HG02970 (cell line): Measurements from ENCODE around the gene PCNX2.
"Not testable (repeated sequence)": the region's sequence is repeated elsewhere in the genome, so short reads cannot be mapped to it uniquely, and the experiment has no call there.

ENCODE experiments used
- ATAC-seq: cut with Tn5 transposase; IDR thresholded peaks from one replicate; pipeline ENCODE4 v1.9.1; 2021; ENCODE audit warnings: mild to moderate bottlenecking, moderate library complexity, moderate number of reproducible peaks; ENCODE audit not compliant: unreplicated experiment, low FRiP score

PCNX2 gene

GRCh38 chr1:233233508-233234040, 62.0 kb downstream of the PCNX2 start:
- no peak for ATAC-seq

- ATAC-seq, result no peak
Measured at GRCh38 chr1:233230011-233230410, 65.5 kb downstream of the PCNX2 start.

GRCh38 chr1:233229288-233229687, 66.2 kb downstream of the PCNX2 start:
- ATAC-seq, result no peak

DNA sequence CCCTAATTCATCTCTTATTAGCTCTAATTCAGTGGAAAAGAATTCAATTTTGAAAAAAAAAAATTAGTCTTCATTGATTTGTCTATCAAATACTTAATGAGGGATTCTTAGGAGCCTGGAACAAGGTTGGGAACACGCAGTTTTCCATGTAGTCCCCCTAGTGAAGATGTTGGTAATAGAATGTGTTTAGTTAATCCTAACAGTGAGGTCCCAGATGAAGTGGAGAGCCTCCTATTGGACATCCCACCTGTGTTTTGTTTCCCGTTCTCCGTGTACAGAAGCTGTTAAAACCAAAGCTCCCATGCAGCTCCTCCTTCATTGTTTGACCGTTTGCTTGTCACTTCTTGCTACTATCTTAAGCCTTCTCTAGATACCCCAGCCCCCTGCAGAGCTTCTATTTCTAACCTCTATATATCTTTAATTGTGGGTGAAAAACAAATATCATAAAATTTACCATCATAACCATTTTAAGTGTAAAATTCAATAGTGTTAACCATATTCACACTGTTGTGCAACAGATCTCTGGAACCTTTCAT, 67.5 kb downstream of the PCNX2 start:
- ATAC-seq, result no peak

DNA sequence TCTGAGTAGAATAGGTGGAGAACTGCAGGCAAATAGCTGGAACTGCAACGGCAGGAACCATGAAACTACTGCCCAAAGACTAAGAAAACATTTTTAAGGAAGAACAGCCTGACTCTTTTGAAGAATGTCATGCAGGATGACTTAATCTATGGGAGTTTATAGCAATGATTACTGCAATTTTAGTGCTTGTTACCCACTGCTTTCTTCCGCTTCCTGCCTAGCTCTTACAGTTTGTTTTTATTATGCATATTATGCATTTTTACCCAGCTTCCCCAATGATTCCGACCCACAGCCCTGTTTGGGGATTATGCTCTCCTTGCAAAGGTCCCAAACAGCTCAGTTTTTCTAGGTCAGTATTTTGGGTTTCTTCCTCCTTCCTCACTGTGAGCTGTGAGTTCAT, 71.2 kb downstream of the PCNX2 start:
- no peak for ATAC-seq

DNA sequence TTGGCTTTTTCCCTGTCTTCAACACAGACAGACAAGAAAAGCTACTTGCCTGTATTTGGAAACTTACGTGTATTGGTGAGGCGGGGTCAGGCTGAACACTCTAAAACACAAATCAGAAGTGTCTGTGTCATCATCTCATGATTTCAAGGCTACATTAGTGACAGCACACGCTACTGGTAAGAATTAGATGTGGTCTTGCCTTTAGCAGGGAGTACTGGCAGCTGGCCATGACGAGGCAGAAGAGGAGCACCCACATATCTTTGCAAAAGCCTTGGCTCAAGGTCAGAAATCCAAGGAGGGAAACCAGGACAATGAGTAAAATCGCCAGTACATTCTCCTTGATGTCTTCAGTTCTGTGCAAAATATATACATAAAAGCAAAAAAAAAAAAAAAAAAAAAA, 77.7 kb downstream of the PCNX2 start:
- no peak for ATAC-seq

- ATAC-seq, result no peak
Measured at GRCh38 chr1:233216009-233216408, 79.5 kb downstream of the PCNX2 start.

DNA sequence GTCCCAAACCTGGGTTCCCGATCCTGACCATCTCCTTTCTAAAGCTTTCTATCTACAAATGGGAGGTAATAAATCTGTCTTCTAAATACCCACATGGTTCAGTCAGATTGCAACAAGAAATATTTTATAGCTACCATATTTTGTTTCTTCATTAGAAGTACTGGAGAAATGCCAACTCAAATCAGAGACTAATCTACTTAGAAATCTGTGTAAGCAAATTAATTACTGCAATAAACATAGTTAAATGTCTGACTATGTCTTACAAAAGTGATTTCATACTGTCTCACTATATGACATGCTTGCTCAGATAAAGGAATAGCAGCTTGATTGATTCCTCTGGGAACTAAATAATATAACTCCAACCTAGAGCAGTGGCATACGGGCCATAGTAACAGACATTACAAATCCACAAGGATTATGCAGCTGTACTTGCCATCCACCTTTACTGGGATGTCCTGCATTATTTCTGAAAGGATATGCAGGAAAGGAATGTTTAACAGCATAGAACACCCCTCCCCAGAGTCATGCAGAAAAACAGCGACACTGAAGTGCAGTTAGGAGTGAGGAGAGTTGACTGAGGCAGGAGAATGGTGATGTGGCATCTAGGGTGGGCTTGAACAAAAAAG, 80.3 kb downstream of the PCNX2 start:
- no peak for ATAC-seq

- no peak for ATAC-seq
Measured at GRCh38 chr1:233211595-233211994, 83.9 kb downstream of the PCNX2 start.

- ATAC-seq, result no peak
Measured at GRCh38 chr1:233211106-233211505, 84.4 kb downstream of the PCNX2 start.

DNA sequence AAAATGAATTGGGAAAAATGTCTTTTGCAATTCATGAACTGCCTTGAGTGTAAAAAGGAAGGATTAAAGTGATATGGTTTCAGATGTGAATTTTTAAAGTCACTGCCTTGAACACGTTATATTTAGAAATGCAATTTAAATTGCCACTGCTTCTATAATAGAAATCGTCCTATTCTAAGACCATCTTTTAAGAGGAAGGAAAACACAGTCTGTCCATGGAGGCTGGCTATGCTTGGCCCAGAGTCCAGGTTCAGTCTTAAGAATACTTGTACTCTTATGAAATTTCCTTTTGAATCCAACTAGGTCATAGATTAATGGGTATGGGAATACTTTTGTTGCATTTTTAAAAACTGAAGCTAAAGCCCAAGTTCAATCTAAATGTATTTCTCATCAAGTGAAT, 86.0 kb downstream of the PCNX2 start:
- ATAC-seq, result no peak

- ATAC-seq, result no peak
Measured at GRCh38 chr1:233208687-233209086, 86.8 kb downstream of the PCNX2 start.

GRCh38 chr1:233197940-233198339, 97.6 kb downstream of the PCNX2 start:
- no peak for ATAC-seq

DNA sequence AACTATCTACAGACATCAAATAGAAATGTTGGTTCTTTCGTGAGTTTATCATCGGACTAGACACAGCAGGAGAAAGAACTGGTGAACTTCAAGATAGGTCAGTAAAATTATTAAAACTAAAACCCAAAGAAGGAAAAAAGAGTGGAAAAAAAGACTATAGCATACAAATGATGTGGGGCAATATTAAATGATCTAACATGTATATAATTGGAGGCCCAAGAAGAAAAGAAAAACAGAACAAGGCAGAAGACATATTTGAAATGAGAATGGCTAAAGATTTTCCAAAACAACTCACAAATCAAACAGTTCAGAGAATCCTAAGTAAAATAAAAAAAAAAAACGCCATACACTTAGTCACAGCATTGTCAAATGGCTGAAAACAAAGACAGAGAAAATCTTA, 101.8 kb downstream of the PCNX2 start:
- ATAC-seq, result no peak

DNA sequence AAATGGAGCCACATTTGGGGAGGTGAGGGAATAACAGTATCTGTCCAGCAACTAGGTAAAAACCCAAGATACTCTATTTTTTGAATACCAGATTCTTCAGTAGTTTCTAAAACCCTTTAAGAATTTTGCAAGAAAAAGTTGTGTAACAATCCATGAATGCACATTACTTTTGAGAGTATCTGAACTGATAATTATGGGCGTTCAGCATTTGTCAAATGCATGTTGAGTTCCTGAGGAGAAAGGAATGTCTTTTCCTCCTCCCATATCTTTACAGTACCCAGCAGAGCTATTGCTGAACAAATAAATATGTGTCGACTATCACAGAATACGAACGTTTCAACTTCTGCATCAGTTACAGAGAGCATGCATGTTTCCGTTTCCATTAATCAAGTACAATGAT, 104.5 kb downstream of the PCNX2 start:
- no peak for ATAC-seq

- ATAC-seq, result no peak
Measured at GRCh38 chr1:233189526-233189925, 106.0 kb downstream of the PCNX2 start.

- no peak for ATAC-seq
Measured at GRCh38 chr1:233188061-233188460, 107.5 kb downstream of the PCNX2 start.

DNA sequence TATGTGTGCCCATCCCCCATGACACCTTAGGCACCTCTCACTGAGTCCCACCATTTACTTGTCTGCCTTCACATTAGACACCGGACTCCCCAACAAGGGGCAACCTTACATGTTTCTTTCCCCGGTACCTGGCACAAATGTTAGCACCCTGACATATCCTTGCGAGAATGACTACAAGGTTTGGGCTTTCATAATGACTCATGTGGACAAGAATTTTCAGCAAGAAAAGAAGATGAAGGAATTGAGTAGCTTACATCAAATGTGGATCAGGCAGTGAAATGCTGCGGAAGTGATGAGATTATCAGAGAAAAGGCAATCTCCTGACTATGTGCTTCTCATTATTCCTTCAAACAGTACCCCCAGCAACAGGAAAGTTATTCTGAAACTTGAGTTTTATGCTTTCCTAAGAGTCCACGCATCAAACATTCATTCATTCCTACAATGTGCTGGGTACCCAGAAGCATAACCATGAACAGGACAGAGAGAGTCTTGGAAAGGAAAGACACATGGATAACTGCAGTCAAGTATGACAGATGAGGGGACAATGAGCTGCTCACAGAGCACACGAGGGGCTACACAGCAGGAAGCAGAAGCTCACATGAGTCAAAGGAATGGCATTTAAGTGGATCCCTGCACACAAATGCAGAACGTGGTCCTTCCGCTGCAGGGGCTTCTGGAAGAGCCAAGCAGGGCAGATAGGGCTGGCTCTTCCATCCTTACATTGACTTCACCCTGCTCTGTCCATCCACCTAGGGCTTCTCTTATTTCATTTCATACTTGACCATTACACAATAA, 112.1 kb downstream of the PCNX2 start:
- ATAC-seq, result no peak

- no peak for ATAC-seq
Measured at GRCh38 chr1:233182587-233182986, 112.9 kb downstream of the PCNX2 start.

- no peak for ATAC-seq
Measured at GRCh38 chr1:233180641-233181364, 114.7 kb downstream of the PCNX2 start.

- not testable (repeated sequence) for ATAC-seq
Measured at GRCh38 chr1:233179638-233180037, 115.9 kb downstream of the PCNX2 start.
